GM23248 (cell line): Measurements from ENCODE around the gene CNIH3.

ENCODE experiments used
- EZH2 ChIP-seq: fragments of 200-600 bp; sonication (generic); IDR thresholded peaks from 2 replicates; pipeline ENCODE4 v1.6.1; 2018; ENCODE audit warnings: antibody characterized with exemption, mild to moderate bottlenecking; ENCODE audit not compliant: insufficient read depth, poor library complexity, severe bottlenecking
- EZH2phosphoT487 ChIP-seq: fragments of 200-600 bp; sonication (generic); IDR thresholded peaks from 2 replicates; pipeline ENCODE4 v1.6.1; 2018; ENCODE audit warnings: antibody characterized with exemption, moderate library complexity, mild to moderate bottlenecking, low read depth; ENCODE audit not compliant: insufficient read depth

- no peak for TF ChIP-seq EZH2phosphoT487
- TF ChIP-seq EZH2 = no peak
Observed at GRCh38 chr1:224615861-224616755, at the start of gene CNIH3.
